Neuronal stem cell (in vitro differentiated cells): ENCODE results near the gene PLOD2.
A peak's percentile ranks its signal among the peaks of the same experiment; 100 is the strongest.

ENCODE experiments used
- DNase-seq: peaks from one replicate; pipeline ENCODE4 v3.0.0-alpha.2; 2013; ENCODE audit warnings: low spot score
- H2AFZ ChIP-seq: one replicate; pipeline ENCODE4 v1.6.1; 2013; ENCODE audit warnings: mild to moderate bottlenecking, low read length, inconsistent platforms
- H2AK5ac ChIP-seq: 2 replicates; pipeline ENCODE4 v1.6.1; 2013; ENCODE audit warnings: low read depth, mild to moderate bottlenecking, inconsistent platforms, low read length, moderate library complexity, mixed read lengths
- H2BK120ac ChIP-seq: 2 replicates; pipeline ENCODE4 v1.6.1; 2013; ENCODE audit warnings: low read depth, mild to moderate bottlenecking, inconsistent platforms, low read length, moderate library complexity, mixed read lengths
- H2BK12ac ChIP-seq: one replicate; pipeline ENCODE4 v1.6.1; 2013; ENCODE audit warnings: low read length, inconsistent platforms
- H2BK15ac ChIP-seq: 2 replicates; pipeline ENCODE4 v1.6.1; 2013; ENCODE audit warnings: mild to moderate bottlenecking, low read length, inconsistent platforms, mixed read lengths
- H2BK5ac ChIP-seq: one replicate; pipeline ENCODE4 v1.6.1; 2013; ENCODE audit warnings: inconsistent platforms, mild to moderate bottlenecking, low read length, moderate library complexity
- H3K14ac ChIP-seq: one replicate; pipeline ENCODE4 v1.6.1; 2013; ENCODE audit warnings: low read length, inconsistent platforms
- H3K18ac ChIP-seq: 2 replicates; pipeline ENCODE4 v1.6.1; 2013; ENCODE audit warnings: low read length, inconsistent platforms
- H3K23ac ChIP-seq: 2 replicates; pipeline ENCODE4 v1.6.1; 2013; ENCODE audit warnings: low read depth, mild to moderate bottlenecking, mixed read lengths, low read length, inconsistent platforms; ENCODE audit not compliant: poor library complexity
- H3K27ac ChIP-seq: replicated peaks from 3 replicates; pipeline ENCODE4 v1.5.1; 2013; ENCODE audit warnings: low read length, inconsistent platforms
- H3K27me3 ChIP-seq, 3 experiments: 2 replicates each; pipeline ENCODE4 v1.6.1; 2013; ENCODE audit warnings: low read length in 3 of 3, mild to moderate bottlenecking in 2 of 3, inconsistent platforms in 1 of 3, low read depth in 1 of 3, mixed read lengths in 1 of 3, moderate library complexity in 1 of 3; ENCODE audit not compliant: control insufficient read depth in 3 of 3, insufficient read depth in 3 of 3
- H3K36me3 ChIP-seq, 2 donors: replicated peaks in 1 of 2; 2 replicates each; pipeline ENCODE4 v1.6.1; 2013; ENCODE audit warnings: low read length in 2 of 2; ENCODE audit not compliant: control insufficient read depth in 2 of 2, insufficient read depth in 2 of 2
- H3K4ac ChIP-seq: 2 replicates; pipeline ENCODE4 v1.6.1; 2013; ENCODE audit warnings: inconsistent platforms, mild to moderate bottlenecking, low read length, moderate library complexity
- H3K4me1 ChIP-seq, 2 donors: 1 replicate in 1 of 2; 2 replicates in 1 of 2; pipeline ENCODE4 v1.6.1; 2013; ENCODE audit warnings: low read length in 2 of 2, low read depth in 1 of 2; ENCODE audit not compliant: control insufficient read depth in 2 of 2, insufficient read depth in 1 of 2
- H3K4me2 ChIP-seq: one replicate; pipeline ENCODE4 v1.6.1; 2013; ENCODE audit warnings: mild to moderate bottlenecking, low read length, inconsistent platforms; ENCODE audit not compliant: insufficient read depth, poor library complexity, severe bottlenecking
- H3K4me3 ChIP-seq, 2 donors: 2 replicates each; pipeline ENCODE4 v1.5.1; 2013; ENCODE audit warnings: low read length in 2 of 2, mild to moderate bottlenecking in 2 of 2, inconsistent platforms in 1 of 2, moderate library complexity in 1 of 2
- H3K79me1 ChIP-seq: one replicate; pipeline ENCODE4 v1.6.1; 2013; ENCODE audit warnings: low read depth, mild to moderate bottlenecking, inconsistent platforms, low read length, moderate library complexity
- H3K9ac ChIP-seq: one replicate; pipeline ENCODE4 v1.6.1; 2013; ENCODE audit warnings: mild to moderate bottlenecking, low read depth, low read length, inconsistent platforms; ENCODE audit not compliant: poor library complexity
- H3K9me3 ChIP-seq, 2 donors: replicated peaks in 1 of 2; 2 replicates each; pipeline versions ENCODE3 to v1.6.1; 2013; ENCODE audit warnings: low read length in 2 of 2, mild to moderate bottlenecking in 2 of 2, inconsistent platforms in 1 of 2, low read depth in 1 of 2, mixed read lengths in 1 of 2, moderate library complexity in 1 of 2; ENCODE audit not compliant: control insufficient read depth in 2 of 2, insufficient read depth in 1 of 2
- H4K8ac ChIP-seq: one replicate; pipeline ENCODE4 v1.6.1; 2013; ENCODE audit warnings: low read depth, mild to moderate bottlenecking, inconsistent platforms, low read length, moderate library complexity
- H4K91ac ChIP-seq: one replicate; pipeline ENCODE4 v1.6.1; 2013; ENCODE audit warnings: low read length, low read depth, mild to moderate bottlenecking, inconsistent platforms; ENCODE audit not compliant: poor library complexity
- WGBS, 2 donors: extraction: QIAGEN DNeasy Blood & Tissue Kit; methylation state at CpG; one replicate each; pipeline ENCODE4 v1.1.7; 2013; ENCODE audit warnings: missing lambda C conversion rate in 2 of 2, mixed read lengths in 1 of 2; ENCODE audit not compliant: insufficient read length in 2 of 2, insufficient replicate concordance in 1 of 2; ENCODE audit errors: extremely low coverage in 2 of 2; 5-methylcytosine and 5-hydroxymethylcytosine counted together

The PLOD2 gene

GRCh38 chr3:146145642-146146041, 15.3 kb downstream of the PLOD2 start:
- Histone ChIP-seq H2AK5ac (no peak overlapping the region), H3K4me1 (peaks cover 2 to 5% of the 10 kb centered on the region in 2 donors), H3K9ac (no peak overlapping the region), H3K14ac (no peak overlapping the region), H3K79me1 (no peaks in the 10 kb centered on the region), H2BK120ac (no peak overlapping the region), H3K4me3 (no peak overlapping the region), H3K18ac (no peak overlapping the region), H3K23ac (no peak overlapping the region), H3K4me2 (no peak overlapping the region), H2BK15ac (no peak overlapping the region), H2AFZ (no peak overlapping the region), H2BK12ac (no peak overlapping the region), H4K8ac (no peak overlapping the region), H3K9me3 (no peaks in the 10 kb centered on the region), H3K4ac (no peak overlapping the region), H3K27me3 (no peaks in the 10 kb centered on the region), H3K27ac (no peak overlapping the region), H4K91ac (no peak overlapping the region), H2BK5ac (no peak overlapping the region), H3K36me3 (no peaks in the 10 kb centered on the region)
- DNase-seq, result no peak
- no CpG with 5 or more reads among the region's 1 CpG for WGBS, 2 donors

GRCh38 chr3:146142757-146143156, 18.2 kb downstream of the PLOD2 start:
- Histone ChIP-seq H3K4me3 (no peak overlapping the region), H2AK5ac (no peak overlapping the region), H2BK12ac (no peak overlapping the region), H4K8ac (no peak overlapping the region), H3K4me2 (no peak overlapping the region), H3K18ac (no peak overlapping the region), H3K4ac (no peak overlapping the region), H2AFZ (no peak overlapping the region), H3K23ac (no peak overlapping the region), H2BK5ac (no peak overlapping the region), H4K91ac (no peak overlapping the region), H3K9ac (no peak overlapping the region), H2BK120ac (no peak overlapping the region), H3K36me3 (no peaks in the 10 kb centered on the region), H3K14ac (no peak overlapping the region), H3K9me3 (no peaks in the 10 kb centered on the region), H2BK15ac (no peak overlapping the region), H3K4me1 (peaks cover 2 to 9% of the 10 kb centered on the region in 2 donors), H3K27ac (no peak overlapping the region), H3K27me3 (no peaks in the 10 kb centered on the region), H3K79me1 (no peaks in the 10 kb centered on the region)
- DNase-seq, result no peak
- WGBS, 2 donors, result no CpG with 5 or more reads among the region's 3 CpGs

- no peak overlapping the region for H3K14ac ChIP-seq
- no peak overlapping the region for H3K4me2 ChIP-seq
- H3K4ac ChIP-seq, result no peak overlapping the region
- no peaks in the 10 kb centered on the region for H3K79me1 ChIP-seq
- H2BK15ac ChIP-seq, result no peak overlapping the region
- H3K4me1 ChIP-seq, result peaks cover 2 to 11% of the 10 kb centered on the region in 2 donors
- no peak overlapping the region for H2BK5ac ChIP-seq
- no peaks in the 10 kb centered on the region for H3K9me3 ChIP-seq
- H3K23ac ChIP-seq, result no peak overlapping the region
- no peaks in the 10 kb centered on the region for H3K27me3 ChIP-seq
- no peak overlapping the region for H2AK5ac ChIP-seq
- no peak overlapping the region for H4K91ac ChIP-seq
- H3K18ac ChIP-seq, result no peak overlapping the region
- H3K27ac ChIP-seq, result no peak overlapping the region
- no peak overlapping the region for H2BK120ac ChIP-seq
- WGBS, 2 donors, result no CpG with 5 or more reads among the region's 3 CpGs
- no peak overlapping the region for H4K8ac ChIP-seq
- no peak overlapping the region for H3K4me3 ChIP-seq
- H3K36me3 ChIP-seq, result no peaks in the 10 kb centered on the region
- H2BK12ac ChIP-seq, result no peak overlapping the region
- no peak for DNase-seq
- H2AFZ ChIP-seq, result peak overlapping the region; percentile 23
- H3K9ac ChIP-seq, result no peak overlapping the region
These were observed 21.3 kb downstream of the PLOD2 start for GRCh38 chr3:146139586-146140110.

- no peak overlapping the region for H2BK15ac ChIP-seq
- H2BK5ac ChIP-seq, result no peak overlapping the region
- no peaks in the 10 kb centered on the region for H3K79me1 ChIP-seq
- no peak overlapping the region for H3K18ac ChIP-seq
- H2AFZ ChIP-seq, result no peak overlapping the region
- DNase-seq, result no peak
- WGBS, 2 donors, result no CpG with 5 or more reads among the region's 2 CpGs
- no peak overlapping the region for H4K91ac ChIP-seq
- no peaks in the 10 kb centered on the region for H3K36me3 ChIP-seq
- no peak overlapping the region for H3K27ac ChIP-seq
- no peak overlapping the region for H2BK120ac ChIP-seq
- no peak overlapping the region for H4K8ac ChIP-seq
- H3K4ac ChIP-seq, result no peak overlapping the region
- peaks cover 2 to 15% of the 10 kb centered on the region in 2 donors for H3K4me1 ChIP-seq
- no peaks in the 10 kb centered on the region for H3K9me3 ChIP-seq
- no peak overlapping the region for H3K4me2 ChIP-seq
- H3K9ac ChIP-seq, result no peak overlapping the region
- no peaks in the 10 kb centered on the region for H3K27me3 ChIP-seq
- H2BK12ac ChIP-seq, result no peak overlapping the region
- H3K4me3 ChIP-seq, result no peak overlapping the region
- H3K14ac ChIP-seq, result no peak overlapping the region
- H3K23ac ChIP-seq, result no peak overlapping the region
- no peak overlapping the region for H2AK5ac ChIP-seq
These were observed 22.1 kb downstream of the PLOD2 start for GRCh38 chr3:146138902-146139301.
